Heart right ventricle (tissue), 16 donors: ENCODE measurements around the gene ATP1A2. TPM values are rescaled to one million over a fixed set of nuclear protein-coding genes. Genes with fewer than 3 reads are reported as not detected.

Experiments used
- ATAC-seq, 8 donors: fragments of 200-7000 bp; cut with Tn5 transposase; one replicate each; pipeline ENCODE4 v1.9.1; 2020; ENCODE audit warnings: mild to moderate bottlenecking in 8 of 8, moderate library complexity in 8 of 8, moderate number of reproducible peaks in 1 of 8
- DNase-seq, 2 donors: peaks; one replicate each; pipeline ENCODE4 v3.0.0-alpha.2; 2020
- H3K27ac ChIP-seq, 10 donors: fragments of 200-600 bp; sonication (generic) in 2 of 10; one replicate each; pipeline versions ENCODE4 v1.5.0 to v1.8.0; 2020 to 2022; ENCODE audit warnings: mild to moderate bottlenecking in 3 of 10
- H3K27me3 ChIP-seq, 7 donors: fragments of 200-600 bp; one replicate each; pipeline ENCODE4 v1.8.0; 2021 to 2022; ENCODE audit warnings: mild to moderate bottlenecking in 2 of 7
- H3K36me3 ChIP-seq, 9 donors: fragments of 200-600 bp; sonication (generic) in 1 of 9; one replicate each; pipeline versions ENCODE4 v1.5.0 to v1.8.0; 2020 to 2022; ENCODE audit warnings: mild to moderate bottlenecking in 2 of 9
- H3K4me1 ChIP-seq, 9 donors: fragments of 200-600 bp; sonication (generic) in 1 of 9; one replicate each; pipeline versions ENCODE4 v1.5.0 to v1.8.0; 2020 to 2022; ENCODE audit warnings: mild to moderate bottlenecking in 4 of 9
- H3K4me3 ChIP-seq, 10 donors: fragments of 200-600 bp; sonication (generic) in 2 of 10; one replicate each; pipeline versions ENCODE4 v1.5.0 to v1.8.0; 2020 to 2022; ENCODE audit warnings: mild to moderate bottlenecking in 7 of 10, moderate library complexity in 2 of 10
- H3K9me3 ChIP-seq, 11 donors: fragments of 200-600 bp in 10 of 11; sonication (generic) in 2 of 11; one replicate each; pipeline versions ENCODE4 v1.5.0 to v1.8.0; 2013 to 2022; ENCODE audit warnings: mild to moderate bottlenecking in 2 of 11, control low read depth in 1 of 11, moderate library complexity in 1 of 11
- WGBS, 2 donors: extraction: QIAGEN DNeasy Blood & Tissue Kit; methylation state at CpG; one replicate each; pipeline ENCODE4 v1.1.7; 2013; ENCODE audit warnings: inconsistent platforms in 1 of 2; 5-methylcytosine and 5-hydroxymethylcytosine counted together
- intact Hi-C, 10 donors: fragments of 100-400 bp; cut with DNase I; formaldehyde crosslinking; loops; one replicate each; pipeline versions ENCODE4 v1.11.1 to v1.14.2; 2022
- polyA plus RNA-seq, 2 donors: library from polyadenylated mRNA; stranded (reverse); fragments of 200-250 nt; gene quantifications; one replicate each; pipeline ENCODE4 v1.2.3, GENCODE V29; 2013
- total RNA-seq, 10 donors: library from RNA; stranded (reverse); fragmentation: NEBNext Ultra II Directional in 3 of 10; extraction: Animal tissue kit (Norgen Biotek cat#: 25700) in 3 of 10; gene quantifications; one replicate each; pipeline versions ENCODE4 v1.2.1 to v1.2.4, GENCODE V29; 2021 to 2023
- TF ChIP-seq, protein P1 (sequence below), 9 donors: fragments of 200-600 bp; sonication (generic) in 2 of 9; IDR thresholded peaks; one replicate each; pipeline versions ENCODE4 v1.5.0 to v1.8.0; 2021 to 2022; ENCODE audit warnings: antibody characterized with exemption in 9 of 9, mild to moderate bottlenecking in 5 of 9, moderate library complexity in 1 of 9
- donor health status: Arrhythmogenic right ventricular cardiomyopathy.
- donor health status: ischemic (EF 13 %, LVEDD 7.1; RV severe dilation, severe dysfunction).
- donor health status: healthy with polysubstance abuse.
- donor health status: DM: no; HTN: yes; CAD: no.
- donor health status: DM: no; HTN: no; CAD: no.
- donor health status: ischemic (EF 25% LVEDD 6.9; RV normal size, moderate dysfunction).
- donor health status: ischemic (EF 25% LVEDD 5.7; RV mildly dilated, moderate dysfunction).
- donor health status: healthy.
- donor health status: DM: yes; HTN: yes; CAD: no.
- donor health status: Ischemic cardiomyopathy.
- donor health status: ischemic (EF 35%, LVEDD 5.7; RV mildly dilated, moderate dysfunction).
- donor health status: nonischemic (EF 11% LVEDD 7.7; RV severe dilation, severe dysfunction).
- donor health status: DM: yes; HTN: yes; CAD: no.
- donor health status: PGD.
- donor health status: ischemic (EF 29% LVEDD 5.4; RV normal size, mild dysfunction).
- donor health status: nonischemic (EF 23%, LVEDD 6.1; RV moderate dilation, normal function).

Gene ATP1A2
- total and polyA plus RNA-seq, 12 donors: 14.2 to 342 (median 190) TPM

DNA sequence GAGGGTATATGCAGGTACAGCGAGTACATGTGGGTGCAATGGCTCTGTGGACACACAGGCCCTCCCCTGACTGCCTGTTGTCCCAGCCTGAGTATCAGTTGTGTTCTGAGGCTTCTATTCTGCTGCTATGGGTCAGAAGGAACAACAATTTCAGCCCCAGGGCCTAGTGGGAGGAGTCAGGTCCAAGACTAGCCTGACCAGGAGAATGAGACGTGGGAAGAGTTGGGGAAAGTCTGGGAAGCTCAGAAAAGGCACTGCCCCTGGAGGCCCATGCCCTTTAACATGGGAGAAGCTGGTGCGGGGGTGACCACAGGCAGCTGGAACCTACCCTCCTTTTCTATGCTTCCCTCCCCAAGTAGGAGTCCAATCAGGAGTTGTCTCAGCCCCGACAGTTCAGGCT, 24.8 kb upstream of the ATP1A2 start:
- ATAC-seq (no peak), DNase-seq (no peak)
- TF ChIP-seq, protein P1, sequence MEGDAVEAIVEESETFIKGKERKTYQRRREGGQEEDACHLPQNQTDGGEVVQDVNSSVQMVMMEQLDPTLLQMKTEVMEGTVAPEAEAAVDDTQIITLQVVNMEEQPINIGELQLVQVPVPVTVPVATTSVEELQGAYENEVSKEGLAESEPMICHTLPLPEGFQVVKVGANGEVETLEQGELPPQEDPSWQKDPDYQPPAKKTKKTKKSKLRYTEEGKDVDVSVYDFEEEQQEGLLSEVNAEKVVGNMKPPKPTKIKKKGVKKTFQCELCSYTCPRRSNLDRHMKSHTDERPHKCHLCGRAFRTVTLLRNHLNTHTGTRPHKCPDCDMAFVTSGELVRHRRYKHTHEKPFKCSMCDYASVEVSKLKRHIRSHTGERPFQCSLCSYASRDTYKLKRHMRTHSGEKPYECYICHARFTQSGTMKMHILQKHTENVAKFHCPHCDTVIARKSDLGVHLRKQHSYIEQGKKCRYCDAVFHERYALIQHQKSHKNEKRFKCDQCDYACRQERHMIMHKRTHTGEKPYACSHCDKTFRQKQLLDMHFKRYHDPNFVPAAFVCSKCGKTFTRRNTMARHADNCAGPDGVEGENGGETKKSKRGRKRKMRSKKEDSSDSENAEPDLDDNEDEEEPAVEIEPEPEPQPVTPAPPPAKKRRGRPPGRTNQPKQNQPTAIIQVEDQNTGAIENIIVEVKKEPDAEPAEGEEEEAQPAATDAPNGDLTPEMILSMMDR (IDR thresholded peaks at IDR 0.05): no peak
- no peaks in the 10 kb centered on the region for H3K27me3 ChIP-seq
- H3K4me1 ChIP-seq: peaks cover 0 to 8% (median 0%) of the 10 kb centered on the region in 9 donors
- H3K27ac ChIP-seq: no peak overlapping the region
- H3K9me3 ChIP-seq: no peaks in the 10 kb centered on the region
- intact Hi-C loops: loop anchor here in 2 of 10 donors (10.0 kb wide), 2 partner anchors 164 to 284 kb away; no protein-coding TSS in a partner anchor
- WGBS, 2 donors: 84 to 89% methylated on average over 4 of the region's 4 CpGs
- H3K36me3 ChIP-seq: peaks cover 0 to 62% (median 11%) of the 10 kb centered on the region in 9 donors
- no peak overlapping the region for H3K4me3 ChIP-seq

GRCh38 chr1:160091666-160092223, 23.8 kb upstream of the ATP1A2 start:
- no peak for DNase-seq
- Histone ChIP-seq H3K9me3 (no peaks in the 10 kb centered on the region), H3K36me3 (peaks cover 0 to 62% (median 11%) of the 10 kb centered on the region in 9 donors), H3K27ac (no peak overlapping the region), H3K27me3 (no peaks in the 10 kb centered on the region), H3K4me1 (peaks cover 0 to 18% (median 5%) of the 10 kb centered on the region in 9 donors), H3K4me3 (no peak overlapping the region)
- ATAC-seq: no peak
- intact Hi-C loops: loop anchor here in 2 of 10 donors (10.0 kb wide), 2 partner anchors 163 to 283 kb away; no protein-coding TSS in a partner anchor
- 91 to 96% methylated on average over 5 of the region's 5 CpGs for WGBS, 2 donors
- TF ChIP-seq, protein P1 (IDR thresholded peaks at IDR 0.05): no peak

DNA sequence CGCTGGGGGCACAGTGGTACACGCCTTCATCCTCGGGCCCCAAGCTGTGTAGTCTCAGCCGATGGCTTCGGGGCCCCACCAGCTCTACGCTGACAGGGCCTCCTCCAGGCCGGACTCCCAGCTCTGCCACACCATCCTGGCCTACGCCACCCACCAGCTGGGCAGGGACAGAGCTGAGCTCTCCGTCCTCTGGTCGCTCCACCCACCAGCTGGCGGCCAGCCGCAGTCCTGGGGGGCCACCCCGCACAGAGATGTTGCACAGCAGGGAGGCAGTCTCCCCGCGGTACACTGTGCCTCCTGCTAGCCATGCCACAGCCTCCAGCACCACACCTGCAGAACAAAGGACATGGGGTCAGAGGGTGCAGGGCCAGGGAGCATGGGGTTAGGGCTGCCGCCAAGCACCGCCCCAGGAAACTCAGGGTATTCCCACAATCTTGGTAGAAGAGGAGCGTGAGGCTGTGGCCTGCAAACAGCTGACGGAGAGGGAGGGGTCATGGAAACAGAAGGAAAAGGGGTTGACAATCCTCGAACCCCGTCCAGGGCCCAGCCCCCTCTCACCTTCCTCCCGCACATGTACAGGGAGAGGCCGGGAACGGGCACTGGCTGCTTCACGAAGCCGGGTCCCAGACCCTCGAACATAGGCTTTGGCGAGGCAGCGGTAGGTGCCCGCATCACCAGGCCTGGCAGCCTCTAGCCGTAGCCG, 23.0 kb upstream of the ATP1A2 start:
- no peaks in the 10 kb centered on the region for H3K9me3 ChIP-seq
- H3K4me3 ChIP-seq: no peak overlapping the region
- no peak overlapping the region for H3K27ac ChIP-seq
- no peak for DNase-seq
- H3K27me3 ChIP-seq: no peaks in the 10 kb centered on the region
- WGBS, 2 donors: 95 to 96% methylated on average over 31 to 32 of the region's 32 CpGs
- ATAC-seq: no peak
- H3K4me1 ChIP-seq: peaks cover 5 to 25% (median 13%) of the 10 kb centered on the region in 9 donors
- TF ChIP-seq, protein P1 (IDR thresholded peaks at IDR 0.05): no peak
- intact Hi-C loops: loop anchor here in 2 of 10 donors (10.0 kb wide), 2 partner anchors 162 to 282 kb away; no protein-coding TSS in a partner anchor
- peaks cover 0 to 62% (median 11%) of the 10 kb centered on the region in 9 donors for H3K36me3 ChIP-seq

DNA sequence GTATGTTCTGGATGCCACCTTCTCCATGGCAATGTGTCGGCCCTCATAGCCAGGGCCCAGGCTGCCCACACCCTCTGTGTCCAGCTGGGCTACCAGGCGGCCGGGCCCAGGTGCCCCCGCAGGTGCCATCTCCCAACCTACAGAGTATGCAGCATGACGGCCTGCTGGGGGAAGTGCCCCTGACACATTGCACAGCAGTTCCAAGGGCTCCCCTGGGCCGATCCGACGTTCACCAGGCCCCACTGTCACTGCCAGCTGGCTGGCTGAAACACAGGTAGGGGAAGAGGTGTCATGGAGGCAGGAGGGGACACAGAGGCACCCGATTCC, 22.5 kb upstream of the ATP1A2 start:
- no peak overlapping the region for H3K4me3 ChIP-seq
- H3K27me3 ChIP-seq: no peaks in the 10 kb centered on the region
- TF ChIP-seq, protein P1 (IDR thresholded peaks at IDR 0.05): no peak
- intact Hi-C loops: loop anchor here in 2 of 10 donors (10.0 kb wide), 2 partner anchors 162 to 282 kb away; no protein-coding TSS in a partner anchor
- DNase-seq: no peak
- H3K4me1 ChIP-seq: peaks cover 9 to 31% (median 18%) of the 10 kb centered on the region in 9 donors
- peaks cover 0 to 62% (median 11%) of the 10 kb centered on the region in 9 donors for H3K36me3 ChIP-seq
- 81 to 82% methylated on average over 9 of the region's 9 CpGs for WGBS, 2 donors
- no peak for ATAC-seq
- H3K27ac ChIP-seq: no peak overlapping the region
- H3K9me3 ChIP-seq: no peaks in the 10 kb centered on the region
